ENCODE results near the gene SHB. TPM values are rescaled to one million over a fixed set of nuclear protein-coding genes. Genes with fewer than 3 reads are reported as not detected.

Gene SHB
- total and polyA plus RNA-seq, 2 donors (not counting 1 experiment from before 2014, with no cell fraction given): 9.9 to 13.9 TPM

- H3K79me2 ChIP-seq (ENCODE audit: control insufficient read depth, insufficient read depth, low read length): no peaks in the 10 kb centered on the region
- no peak for TF ChIP-seq EZH2 (IDR thresholded peaks at IDR 0.05; ENCODE audit: low read length, missing control alignments)
- no peak for TF ChIP-seq CTCF (conservative IDR thresholded peaks at IDR 0.05 in 1 of 2, IDR thresholded peaks at IDR 0.05 in 1 of 2; ENCODE audit: low read depth in 1 of 2, low read length in 2 of 2)
- H2AFZ ChIP-seq (ENCODE audit: low read length): no peak overlapping the region
- peak overlapping the region; percentile 34 for H3K27ac ChIP-seq (ENCODE audit: insufficient read depth, low read length)
- no peak for DNase-seq (ENCODE audit: low read depth in 2 of 2)
- H3K9ac ChIP-seq (ENCODE audit: insufficient read depth, low read length): no peak overlapping the region
- H3K9me3 ChIP-seq (ENCODE audit: control insufficient read depth, insufficient read depth, low read depth, low read length): no peaks in the 10 kb centered on the region
- peaks cover 23% of the 10 kb centered on the region for H3K36me3 ChIP-seq (ENCODE audit: control insufficient read depth, insufficient read depth, low read length)
- peaks cover 4% of the 10 kb centered on the region for H3K4me1 ChIP-seq (ENCODE audit: control insufficient read depth, extremely low read depth, insufficient read depth, low read length)
- no peaks in the 10 kb centered on the region for H4K20me1 ChIP-seq (ENCODE audit: control insufficient read depth, extremely low read depth, insufficient read depth, low read length)
- H3K4me3 ChIP-seq (replicated peaks in 1 of 4; ENCODE audit: control extremely low read depth in 1 of 4, insufficient read depth in 1 of 4, low read depth in 3 of 4, low read length in 4 of 4): no peak overlapping the region
- no peaks in the 10 kb centered on the region for H3K27me3 ChIP-seq (ENCODE audit: control insufficient read depth, insufficient read depth, low read length)
- H3K4me2 ChIP-seq (ENCODE audit: extremely low read depth, insufficient read depth, low read length): no peak overlapping the region
Observed at GRCh38 chr9:37917801-37918664, 151.0 kb downstream of the SHB start.

GRCh38 chr9:37917313-37917731 is 151.7 kb downstream of the SHB start:
- DNase-seq (ENCODE audit: low read depth in 2 of 2): no peak

More at GRCh38 chr9:37917313-37917731, 151.7 kb downstream of the SHB start:
- Histone ChIP-seq H3K4me3 (replicated peaks in 1 of 4; ENCODE audit: control extremely low read depth in 1 of 4, insufficient read depth in 1 of 4, low read depth in 3 of 4, low read length in 4 of 4) (no peak overlapping the region), H2AFZ (ENCODE audit: low read length) (no peak overlapping the region), H3K36me3 (ENCODE audit: control insufficient read depth, insufficient read depth, low read length) (peaks cover 23% of the 10 kb centered on the region), H3K4me2 (ENCODE audit: extremely low read depth, insufficient read depth, low read length) (no peak overlapping the region), H3K27ac (ENCODE audit: insufficient read depth, low read length) (peak overlapping the region; percentile 34), H3K4me1 (ENCODE audit: control insufficient read depth, extremely low read depth, insufficient read depth, low read length) (peaks cover 4% of the 10 kb centered on the region), H4K20me1 (ENCODE audit: control insufficient read depth, extremely low read depth, insufficient read depth, low read length) (no peaks in the 10 kb centered on the region), H3K27me3 (ENCODE audit: control insufficient read depth, insufficient read depth, low read length) (no peaks in the 10 kb centered on the region), H3K9ac (ENCODE audit: insufficient read depth, low read length) (no peak overlapping the region), H3K9me3 (ENCODE audit: control insufficient read depth, insufficient read depth, low read depth, low read length) (no peaks in the 10 kb centered on the region), H3K79me2 (ENCODE audit: control insufficient read depth, insufficient read depth, low read length) (no peaks in the 10 kb centered on the region)
- no peak for TF ChIP-seq EZH2 (IDR thresholded peaks at IDR 0.05; ENCODE audit: low read length, missing control alignments)
- TF ChIP-seq CTCF (conservative IDR thresholded peaks at IDR 0.05 in 1 of 2, IDR thresholded peaks at IDR 0.05 in 1 of 2; ENCODE audit: low read depth in 1 of 2, low read length in 2 of 2): no peak
